Colonic mucosa (tissue), 4 donors: ENCODE data around the gene GRAP2. TPM values are rescaled to one million over a fixed set of nuclear protein-coding genes. Genes with fewer than 3 reads are reported as not detected.
"Not testable (repeated sequence)": the region's sequence is repeated elsewhere in the genome, so short reads cannot be mapped to it uniquely, and the experiment has no call there.

Source experiments
- DNase-seq: peaks from one replicate; pipeline ENCODE4 v3.0.0-alpha.2; 2020
- H3K27ac ChIP-seq: fragments of 200-600 bp; one replicate; pipeline ENCODE4 v1.8.0; 2021
- H3K27me3 ChIP-seq: fragments of 200-600 bp; one replicate; pipeline ENCODE4 v1.8.0; 2021
- H3K36me3 ChIP-seq: fragments of 200-600 bp; one replicate; pipeline ENCODE4 v1.8.0; 2021
- H3K4me1 ChIP-seq: fragments of 200-600 bp; one replicate; pipeline ENCODE4 v1.8.0; 2021; ENCODE audit warnings: mild to moderate bottlenecking
- H3K4me3 ChIP-seq: fragments of 200-600 bp; one replicate; pipeline ENCODE4 v1.8.0; 2021
- H3K9ac ChIP-seq, 2 donors: one replicate each; pipeline ENCODE4 v1.7.0; 2013; ENCODE audit warnings: control low read depth in 2 of 2, low read depth in 2 of 2, low read length in 2 of 2
- H3K9me3 ChIP-seq: fragments of 200-600 bp; one replicate; pipeline ENCODE4 v1.8.0; 2021
- CTCF ChIP-seq: fragments of 200-600 bp; IDR thresholded peaks from one replicate; pipeline ENCODE4 v1.8.0; 2022; ENCODE audit warnings: antibody characterized with exemption, mild to moderate bottlenecking
- intact Hi-C: fragments of 100-400 bp; cut with DNase I; formaldehyde crosslinking; loops from one replicate; pipeline ENCODE4 v1.14.1; 2022
- total RNA-seq, 2 donors: library from RNA; stranded (reverse); fragmentation: NEBNext Ultra II Directional in 1 of 2; extraction: Animal tissue kit (Norgen Biotek cat#: 25700) in 1 of 2; gene quantifications; one replicate each; pipeline ENCODE4 v1.2.1, GENCODE V29; 2021
- donor health status: healthy.
- donor health status: DM: no; HTN: no; CAD: no.
- donor health status: DM: no; HTN: no; CAD: no.

The GRAP2 gene
- total RNA-seq, 2 donors from 2014 or later: 2.1 to 4.2 TPM

GRCh38 chr22:39877079-39877845 lies 23.6 kb upstream of the GRAP2 start:
- intact Hi-C loops: no loop called here
- no peak overlapping the region for H3K27ac ChIP-seq
- no peak for TF ChIP-seq CTCF
- no peaks in the 10 kb centered on the region for H3K27me3 ChIP-seq
- no peaks in the 10 kb centered on the region for H3K4me1 ChIP-seq
- H3K9ac ChIP-seq: no peak overlapping the region
- no peaks in the 10 kb centered on the region for H3K9me3 ChIP-seq
- H3K4me3 ChIP-seq: no peak overlapping the region
- DNase-seq: no peak
- H3K36me3 ChIP-seq: no peaks in the 10 kb centered on the region

DNA sequence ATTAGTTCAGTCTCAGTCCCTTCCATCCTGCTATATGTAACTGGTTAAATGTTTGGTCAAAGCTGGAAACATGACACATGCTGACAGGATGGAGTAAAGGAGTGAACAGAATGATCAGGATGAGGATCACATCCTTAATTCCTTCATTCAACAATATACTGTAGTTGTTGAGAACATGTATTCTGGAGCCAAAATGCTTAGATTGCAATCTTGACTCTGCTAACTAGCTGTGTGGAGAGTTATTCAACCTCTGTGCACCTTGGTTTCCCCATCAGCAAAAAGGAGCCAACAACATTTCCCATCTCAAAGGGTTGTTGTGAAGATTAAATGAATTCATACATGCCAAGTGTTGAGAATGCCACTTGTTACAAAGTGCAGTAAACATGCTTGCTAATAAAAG lies 20.2 kb upstream of the GRAP2 start:
- no peaks in the 10 kb centered on the region for H3K9me3 ChIP-seq
- no peak for DNase-seq
- H3K4me1 ChIP-seq: no peaks in the 10 kb centered on the region
- no peaks in the 10 kb centered on the region for H3K36me3 ChIP-seq
- H3K27me3 ChIP-seq: no peaks in the 10 kb centered on the region
- H3K9ac ChIP-seq: no peak overlapping the region
- intact Hi-C loops: no loop called here
- no peak overlapping the region for H3K27ac ChIP-seq
- H3K4me3 ChIP-seq: no peak overlapping the region
- TF ChIP-seq CTCF: no peak

GRCh38 chr22:39883057-39883456 lies 17.8 kb upstream of the GRAP2 start:
- Histone ChIP-seq H3K27ac (no peak overlapping the region), H3K27me3 (no peaks in the 10 kb centered on the region), H3K9ac (no peak overlapping the region), H3K4me3 (no peak overlapping the region), H3K9me3 (no peaks in the 10 kb centered on the region), H3K36me3 (no peaks in the 10 kb centered on the region), H3K4me1 (no peaks in the 10 kb centered on the region)
- intact Hi-C loops: no loop called here
- TF ChIP-seq CTCF: no peak
- DNase-seq: no peak

GRCh38 chr22:39889924-39890323 lies 11.0 kb upstream of the GRAP2 start:
- H3K36me3 ChIP-seq, H3K4me1 ChIP-seq, H3K27me3 ChIP-seq, H3K9me3 ChIP-seq, H3K4me3 ChIP-seq, H3K9ac ChIP-seq, H3K27ac ChIP-seq, DNase-seq, intact Hi-C loops: not testable (repeated sequence)

DNA sequence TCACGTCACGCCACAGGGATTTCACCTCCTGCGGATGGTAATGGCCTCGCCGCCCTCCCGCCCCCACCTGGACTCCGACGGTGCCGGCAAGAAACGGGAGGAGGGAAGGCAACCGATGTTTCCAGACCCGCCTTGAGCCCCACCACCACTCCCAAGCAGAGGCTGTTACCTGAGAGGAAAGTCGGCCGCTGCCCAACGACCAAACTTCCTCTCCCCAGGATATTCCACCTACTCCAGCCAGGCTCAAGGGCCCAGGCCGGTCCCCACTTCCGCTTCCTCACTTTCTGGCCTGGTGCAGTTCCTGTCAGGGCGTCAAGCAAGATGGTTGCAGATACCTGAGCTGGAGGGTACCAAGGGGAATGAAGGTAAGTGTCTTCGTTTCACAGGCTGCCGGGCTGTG lies 7.4 kb upstream of the GRAP2 start, which contains the start of gene ENTHD1:
Gene ENTHD1 (minus strand): TSS at position 235 of the 400 bp plus-strand sequence. CDS start 6,012 bp downstream, outside the sequence.
- intact Hi-C loops: no loop called here
- Histone ChIP-seq H3K4me1 (no peaks in the 10 kb centered on the region), H3K27ac (no peak within 1 kb of the TSS), H3K4me3 (no peak within 1 kb of the TSS), H3K36me3 (no peaks in the 10 kb centered on the region), H3K27me3 (no peaks in the 10 kb centered on the region), H3K9ac (no peak within 1 kb of the TSS), H3K9me3 (no peaks in the 10 kb centered on the region)
- no peak for TF ChIP-seq CTCF
- DNase-seq: no peak

- intact Hi-C loops: no loop called here
- TF ChIP-seq CTCF: no peak
- H3K36me3 ChIP-seq: no peaks in the 10 kb centered on the region
- no peak for DNase-seq
- H3K9me3 ChIP-seq: no peaks in the 10 kb centered on the region
- no peaks in the 10 kb centered on the region for H3K27me3 ChIP-seq
- no peaks in the 10 kb centered on the region for H3K4me1 ChIP-seq
- no peak overlapping the region for H3K4me3 ChIP-seq
- no peak overlapping the region for H3K9ac ChIP-seq
- no peak overlapping the region for H3K27ac ChIP-seq
These were observed 6.3 kb upstream of the GRAP2 start for GRCh38 chr22:39894554-39895092.
